ENCODE measurements around the gene PCDHGC5. TPM values are rescaled to one million over a fixed set of nuclear protein-coding genes. Genes with fewer than 3 reads are reported as not detected.
A peak's percentile ranks its signal among the peaks of the same experiment; 100 is the strongest.

PCDHGC5 gene
- total RNA-seq, 4 donors from 2014 or later: 1.1 to 1.7 (median 1.7) TPM

- no peak for DNase-seq (ENCODE audit: low spot score in 2 of 2)
- intact Hi-C loops (cut with DNase I; ENCODE audit: low total_unique reads): loop anchor here (5.0 kb wide), 1 partner anchor 43 kb away; no protein-coding TSS in a partner anchor
- H3K4me3 ChIP-seq (ENCODE audit: low read depth, poor library complexity, severe bottlenecking): no peak overlapping the region
- TF ChIP-seq POLR2A (IDR thresholded peaks at IDR 0.05): no peak
- TF ChIP-seq CTCF (IDR thresholded peaks at IDR 0.05): no peak
These were observed 9.1 kb upstream of the PCDHGC5 start for GRCh38 chr5:141479776-141480175.

- TF ChIP-seq POLR2A (IDR thresholded peaks at IDR 0.05) (no peak), CTCF (IDR thresholded peaks at IDR 0.05) (no peak)
- intact Hi-C loops (cut with DNase I; ENCODE audit: low total_unique reads): no loop called here
- no peak overlapping the region for H3K4me3 ChIP-seq (ENCODE audit: low read depth, poor library complexity, severe bottlenecking)
- DNase-seq (ENCODE audit: low spot score in 2 of 2): no peak
- WGBS, 2 donors: 36 to 39% methylated on average over 3 of the region's 3 CpGs
These were observed 5.0 kb upstream of the PCDHGC5 start for GRCh38 chr5:141483902-141484301.

GRCh38 chr5:141484310-141484640, 4.6 kb upstream of the PCDHGC5 start:
- intact Hi-C loops (cut with DNase I; ENCODE audit: low total_unique reads): no loop called here
- TF ChIP-seq CTCF (IDR thresholded peaks at IDR 0.05) (no peak), POLR2A (IDR thresholded peaks at IDR 0.05) (no peak)
- H3K4me3 ChIP-seq (ENCODE audit: low read depth, poor library complexity, severe bottlenecking): peak overlapping the region; percentile 4
- 15 to 22% methylated on average over 4 of the region's 4 CpGs for WGBS, 2 donors
- no peak for DNase-seq (ENCODE audit: low spot score in 2 of 2)

GRCh38 chr5:141484641-141485311, 4.1 kb upstream of the PCDHGC5 start, which contains the start of gene PCDHGC4:
Gene PCDHGC4 (plus strand): TSS chr5:141485030. CDS start chr5:141485174, 144 bp downstream.
- H3K4me3 ChIP-seq (ENCODE audit: low read depth, poor library complexity, severe bottlenecking): peak within 1 kb of the TSS; percentile 4
- TF ChIP-seq POLR2A (IDR thresholded peaks at IDR 0.05) (no peak), CTCF (IDR thresholded peaks at IDR 0.05) (no peak)
- intact Hi-C loops (cut with DNase I; ENCODE audit: low total_unique reads): no loop called here
- WGBS, 2 donors: 4 to 11% methylated on average over 36 of the region's 39 CpGs
- DNase-seq (ENCODE audit: low spot score in 2 of 2): no peak

GRCh38 chr5:141485321-141486055, 3.4 kb upstream of the PCDHGC5 start:
- 62 to 67% methylated on average over 31 to 38 of the region's 38 CpGs for WGBS, 2 donors
- DNase-seq (ENCODE audit: low spot score in 2 of 2): no peak
- TF ChIP-seq CTCF (IDR thresholded peaks at IDR 0.05): no peak
- TF ChIP-seq POLR2A (IDR thresholded peaks at IDR 0.05): no peak
- H3K4me3 ChIP-seq (ENCODE audit: low read depth, poor library complexity, severe bottlenecking): no peak overlapping the region
- intact Hi-C loops (cut with DNase I; ENCODE audit: low total_unique reads): no loop called here

All from lower leg skin (tissue), 4 donors.